HepG2 (cell line): ENCODE data around the gene ZNF282.

Source experiments
- EP300 ChIP-seq, 3 experiments: sonication (generic) in 1 of 3; formaldehyde crosslinking in 1 of 3; IDR thresholded peaks; 2 replicates each; pipeline versions ENCODE4 v1.5.1 to v1.6.1; 2011 to 2020; ENCODE audit warnings: low read depth in 2 of 3, low read length in 2 of 3, borderline replicate concordance in 1 of 3, improper control_type of control experiment in 1 of 3, mild to moderate bottlenecking in 1 of 3, missing genetic modification reagents in 1 of 3, moderate library complexity in 1 of 3
- GLI4 ChIP-seq: sonication (generic); formaldehyde crosslinking; IDR thresholded peaks from 2 replicates; pipeline ENCODE4 v1.5.1; 2020; ENCODE audit warnings: missing genetic modification reagents, mild to moderate bottlenecking, moderate library complexity, borderline replicate concordance
- HNF4A ChIP-seq: sonication (generic); formaldehyde crosslinking; IDR thresholded peaks from 2 replicates; pipeline ENCODE4 v1.4.0; 2020; ENCODE audit warnings: missing genetic modification reagents
- MEF2D ChIP-seq: sonication (generic); formaldehyde crosslinking; IDR thresholded peaks from 2 replicates; pipeline ENCODE4 v1.5.1; 2020; ENCODE audit warnings: mild to moderate bottlenecking, missing genetic modification reagents
- PRPF4 ChIP-seq: fragments of 200-400 bp; formaldehyde crosslinking; IDR thresholded peaks from 2 replicates; pipeline ENCODE4 v1.6.1; 2016; ENCODE audit warnings: low read length, low read depth; ENCODE audit not compliant: poor library complexity, severe bottlenecking
- SIN3A ChIP-seq: IDR thresholded peaks from 2 replicates; pipeline ENCODE4 v1.6.1; 2011; ENCODE audit warnings: low read depth, mild to moderate bottlenecking, control low read depth, low read length, borderline replicate concordance
- YY1 ChIP-seq: IDR thresholded peaks from 2 replicates; pipeline ENCODE4 v1.6.1; 2011; ENCODE audit warnings: low read length, low read depth, moderate library complexity, mild to moderate bottlenecking; ENCODE audit not compliant: insufficient read depth, insufficient replicate concordance
- ZFYVE20 ChIP-seq: sonication (generic); formaldehyde crosslinking; IDR thresholded peaks from 2 replicates; pipeline ENCODE4 v1.8.0; 2023; ENCODE audit warnings: low read depth, mild to moderate bottlenecking, moderate library complexity, missing genetic modification reagents, borderline replicate concordance
- ZNF121 ChIP-seq: sonication (generic); formaldehyde crosslinking; IDR thresholded peaks from 2 replicates; pipeline ENCODE4 v1.5.0; 2020; ENCODE audit warnings: mild to moderate bottlenecking, missing genetic modification reagents
- ZNF274 ChIP-seq: sonication (generic); formaldehyde crosslinking; IDR thresholded peaks from 2 replicates; pipeline ENCODE4 v1.5.1; 2020; ENCODE audit warnings: mild to moderate bottlenecking, missing genetic modification reagents
- TF ChIP-seq, protein P1 (sequence below), 2 experiments: IDR thresholded peaks; 2 replicates each; pipeline ENCODE4 v1.6.1; 2011 to 2012; ENCODE audit warnings: low read length in 2 of 2, borderline replicate concordance in 1 of 2, low read depth in 1 of 2, mild to moderate bottlenecking in 1 of 2, moderate library complexity in 1 of 2
- TF ChIP-seq, protein P2 (sequence below): sonication (generic); formaldehyde crosslinking; IDR thresholded peaks from 2 replicates; pipeline ENCODE4 v1.5.0; 2020; ENCODE audit warnings: mild to moderate bottlenecking, missing genetic modification reagents, moderate library complexity

GRCh38 chr7:149228831-149229471 lies 33.6 kb downstream of the ZNF282 start:
- TF ChIP-seq GLI4 (CRISPR knock-in tag), result no peak
- TF ChIP-seq MEF2D (CRISPR knock-in tag), result no peak
- no peak for TF ChIP-seq EP300 (IDR thresholded peaks at IDR 0.05; ENCODE audit: low read depth in 2 of 2, low read length in 2 of 2)
- TF ChIP-seq EP300 (CRISPR knock-in tag; IDR thresholded peaks at IDR 0.05; ENCODE audit: borderline replicate concordance), result no peak
- TF ChIP-seq HNF4A (CRISPR knock-in tag), result no peak
- TF ChIP-seq, protein P1, sequence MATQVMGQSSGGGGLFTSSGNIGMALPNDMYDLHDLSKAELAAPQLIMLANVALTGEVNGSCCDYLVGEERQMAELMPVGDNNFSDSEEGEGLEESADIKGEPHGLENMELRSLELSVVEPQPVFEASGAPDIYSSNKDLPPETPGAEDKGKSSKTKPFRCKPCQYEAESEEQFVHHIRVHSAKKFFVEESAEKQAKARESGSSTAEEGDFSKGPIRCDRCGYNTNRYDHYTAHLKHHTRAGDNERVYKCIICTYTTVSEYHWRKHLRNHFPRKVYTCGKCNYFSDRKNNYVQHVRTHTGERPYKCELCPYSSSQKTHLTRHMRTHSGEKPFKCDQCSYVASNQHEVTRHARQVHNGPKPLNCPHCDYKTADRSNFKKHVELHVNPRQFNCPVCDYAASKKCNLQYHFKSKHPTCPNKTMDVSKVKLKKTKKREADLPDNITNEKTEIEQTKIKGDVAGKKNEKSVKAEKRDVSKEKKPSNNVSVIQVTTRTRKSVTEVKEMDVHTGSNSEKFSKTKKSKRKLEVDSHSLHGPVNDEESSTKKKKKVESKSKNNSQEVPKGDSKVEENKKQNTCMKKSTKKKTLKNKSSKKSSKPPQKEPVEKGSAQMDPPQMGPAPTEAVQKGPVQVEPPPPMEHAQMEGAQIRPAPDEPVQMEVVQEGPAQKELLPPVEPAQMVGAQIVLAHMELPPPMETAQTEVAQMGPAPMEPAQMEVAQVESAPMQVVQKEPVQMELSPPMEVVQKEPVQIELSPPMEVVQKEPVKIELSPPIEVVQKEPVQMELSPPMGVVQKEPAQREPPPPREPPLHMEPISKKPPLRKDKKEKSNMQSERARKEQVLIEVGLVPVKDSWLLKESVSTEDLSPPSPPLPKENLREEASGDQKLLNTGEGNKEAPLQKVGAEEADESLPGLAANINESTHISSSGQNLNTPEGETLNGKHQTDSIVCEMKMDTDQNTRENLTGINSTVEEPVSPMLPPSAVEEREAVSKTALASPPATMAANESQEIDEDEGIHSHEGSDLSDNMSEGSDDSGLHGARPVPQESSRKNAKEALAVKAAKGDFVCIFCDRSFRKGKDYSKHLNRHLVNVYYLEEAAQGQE (IDR thresholded peaks at IDR 0.05; ENCODE audit: borderline replicate concordance in 1 of 2, low read depth in 1 of 2, low read length in 2 of 2), result no peak
- TF ChIP-seq ZNF274 (CRISPR knock-in tag), result no peak
- no peak for TF ChIP-seq PRPF4
- TF ChIP-seq SIN3A, result no peak
- TF ChIP-seq ZNF121 (CRISPR knock-in tag), result no peak
- no peak for TF ChIP-seq YY1
- TF ChIP-seq ZFYVE20, result no peak
- TF ChIP-seq, protein P2, sequence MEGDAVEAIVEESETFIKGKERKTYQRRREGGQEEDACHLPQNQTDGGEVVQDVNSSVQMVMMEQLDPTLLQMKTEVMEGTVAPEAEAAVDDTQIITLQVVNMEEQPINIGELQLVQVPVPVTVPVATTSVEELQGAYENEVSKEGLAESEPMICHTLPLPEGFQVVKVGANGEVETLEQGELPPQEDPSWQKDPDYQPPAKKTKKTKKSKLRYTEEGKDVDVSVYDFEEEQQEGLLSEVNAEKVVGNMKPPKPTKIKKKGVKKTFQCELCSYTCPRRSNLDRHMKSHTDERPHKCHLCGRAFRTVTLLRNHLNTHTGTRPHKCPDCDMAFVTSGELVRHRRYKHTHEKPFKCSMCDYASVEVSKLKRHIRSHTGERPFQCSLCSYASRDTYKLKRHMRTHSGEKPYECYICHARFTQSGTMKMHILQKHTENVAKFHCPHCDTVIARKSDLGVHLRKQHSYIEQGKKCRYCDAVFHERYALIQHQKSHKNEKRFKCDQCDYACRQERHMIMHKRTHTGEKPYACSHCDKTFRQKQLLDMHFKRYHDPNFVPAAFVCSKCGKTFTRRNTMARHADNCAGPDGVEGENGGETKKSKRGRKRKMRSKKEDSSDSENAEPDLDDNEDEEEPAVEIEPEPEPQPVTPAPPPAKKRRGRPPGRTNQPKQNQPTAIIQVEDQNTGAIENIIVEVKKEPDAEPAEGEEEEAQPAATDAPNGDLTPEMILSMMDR (CRISPR knock-in tag), result no peak
